HG03520 (cell line): ENCODE measurements around the gene GABPB1.
"Not testable (repeated sequence)": the region's sequence is repeated elsewhere in the genome, so short reads cannot be mapped to it uniquely, and the experiment has no call there.

Experiments
- ATAC-seq: cut with Tn5 transposase; IDR thresholded peaks from one replicate; pipeline ENCODE4 v1.9.1; 2021; ENCODE audit warnings: mild to moderate bottlenecking, moderate library complexity; ENCODE audit not compliant: unreplicated experiment

Gene GABPB1

GRCh38 chr15:50354838-50355618 is at the start of gene GABPB1:
TSS of gene GABPB1 (minus strand) at chr15:50355198. CDS start at chr15:50309798, 45,400 bp downstream.
- ATAC-seq, result peak; percentile 37

- not testable (repeated sequence) for ATAC-seq
Measured at GRCh38 chr15:50391561-50391960, 36.6 kb upstream of the GABPB1 start.

DNA sequence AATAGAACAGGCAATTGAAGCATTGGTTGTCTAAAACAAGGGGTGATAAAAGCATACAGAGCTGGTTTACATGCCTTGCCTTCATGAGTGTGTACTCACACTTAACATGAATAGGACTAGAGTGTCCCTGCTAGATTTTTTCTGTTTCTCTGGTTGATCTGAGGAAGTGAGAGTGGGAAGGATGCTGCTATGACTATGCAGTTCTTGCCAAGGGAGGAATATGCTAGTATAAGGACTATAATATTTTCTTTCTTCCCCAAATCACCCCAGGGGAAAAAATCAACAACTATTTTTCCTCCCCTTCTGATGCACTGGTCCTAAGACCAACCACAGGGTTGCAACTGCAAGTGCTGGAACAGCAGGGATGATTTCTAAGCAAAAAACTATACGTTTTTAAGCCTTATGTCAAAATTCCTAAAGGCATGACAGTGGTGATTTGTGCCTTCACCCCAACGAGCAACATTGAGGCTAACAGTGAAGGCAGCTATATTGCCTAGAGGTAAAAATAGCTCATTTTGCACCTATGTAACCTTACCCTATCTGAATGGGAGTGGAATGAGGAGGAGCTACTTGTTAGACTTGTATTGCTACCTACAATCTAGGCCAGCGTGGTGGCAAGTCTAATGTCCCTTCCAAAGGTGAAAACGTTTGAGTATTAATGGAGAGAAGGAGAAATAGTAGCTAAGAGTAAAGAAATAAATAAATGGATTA is 35.7 kb upstream of the GABPB1 start:
- ATAC-seq, result peak; percentile 80

GRCh38 chr15:50382408-50382807 is 27.4 kb upstream of the GABPB1 start:
- not testable (repeated sequence) for ATAC-seq

DNA sequence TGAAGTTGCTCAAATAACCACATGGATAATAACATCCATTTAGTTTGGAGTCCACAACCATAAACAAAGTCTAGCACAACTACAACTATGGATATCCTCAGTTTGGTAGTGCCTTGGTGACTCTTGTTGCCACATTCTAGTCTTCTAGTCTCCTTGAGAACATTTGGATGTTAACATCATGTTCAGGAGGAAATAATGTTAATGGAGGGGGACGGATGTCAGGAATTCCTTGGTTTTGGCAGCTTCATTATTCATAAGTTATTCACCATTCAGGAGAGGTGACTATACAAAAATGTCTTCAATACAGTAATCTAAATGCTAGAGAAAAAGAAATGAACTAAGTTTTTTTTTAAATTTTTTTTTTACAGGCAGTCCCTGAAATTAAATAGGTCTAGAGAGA is 26.4 kb upstream of the GABPB1 start:
- ATAC-seq, result no peak

DNA sequence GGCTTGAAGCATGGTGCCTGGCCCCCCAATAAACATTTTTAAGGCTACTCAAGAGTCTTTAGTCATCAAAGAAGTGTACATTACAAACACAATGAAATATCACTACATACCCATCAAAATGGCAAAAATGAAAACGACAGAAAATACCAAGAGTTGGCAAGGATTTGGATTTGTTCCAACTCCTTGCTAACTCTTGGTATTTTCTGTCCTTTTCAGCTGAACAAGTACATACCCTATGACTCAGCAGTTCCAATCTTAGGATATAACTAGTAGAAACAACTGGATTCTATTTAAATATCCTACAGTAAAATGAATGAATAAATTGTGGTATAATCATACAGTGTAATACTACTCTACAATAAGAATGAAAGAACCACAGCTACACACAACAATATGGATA is 25.1 kb upstream of the GABPB1 start:
- ATAC-seq, result no peak

DNA sequence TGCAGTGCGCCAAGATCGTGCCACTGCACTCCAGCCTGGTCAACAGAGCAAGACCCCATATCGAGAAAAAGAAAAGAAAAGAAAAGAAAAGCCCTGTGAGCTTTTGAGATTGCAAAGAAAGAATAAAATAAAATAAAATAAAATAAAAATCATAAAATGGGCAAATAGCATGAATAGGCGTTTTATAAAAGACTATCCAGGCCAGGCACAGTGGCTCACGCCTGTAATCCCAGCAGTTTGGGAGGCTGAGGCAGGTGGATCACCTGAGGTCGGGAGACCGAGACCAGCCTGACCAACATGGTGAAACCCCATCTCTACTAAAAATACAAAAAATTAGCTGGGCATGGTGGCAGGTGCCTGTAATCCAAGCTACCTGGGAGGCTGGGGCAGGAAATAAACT is 24.4 kb upstream of the GABPB1 start:
- not testable (repeated sequence) for ATAC-seq

DNA sequence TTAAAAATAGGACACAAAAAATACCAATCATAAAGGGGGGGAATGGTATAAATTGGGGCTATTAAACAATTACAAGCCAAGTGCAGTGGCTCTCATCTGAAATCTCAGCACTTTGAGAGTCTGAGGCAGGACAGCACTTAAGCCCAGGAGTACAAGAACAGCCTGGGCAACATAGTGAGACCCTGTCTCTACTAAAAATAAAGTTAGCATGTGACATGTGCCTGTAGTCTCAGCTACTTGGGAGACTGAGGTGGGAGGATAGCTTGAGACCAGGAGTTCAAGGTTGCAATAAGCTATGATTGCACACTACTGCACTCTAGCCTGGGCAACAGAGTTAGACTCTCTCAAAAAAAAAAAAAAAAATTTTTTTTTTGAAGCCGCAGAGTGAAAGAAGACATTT is 23.8 kb upstream of the GABPB1 start:
- no peak for ATAC-seq

GRCh38 chr15:50377867-50378751 is 23.1 kb upstream of the GABPB1 start:
- ATAC-seq, result peak; percentile 97

GRCh38 chr15:50369564-50369963 is 14.6 kb upstream of the GABPB1 start:
- not testable (repeated sequence) for ATAC-seq

GRCh38 chr15:50365971-50366370 is 11.0 kb upstream of the GABPB1 start:
- ATAC-seq, result no peak

- ATAC-seq, result no peak
Measured at GRCh38 chr15:50365570-50365969, 10.6 kb upstream of the GABPB1 start.

DNA sequence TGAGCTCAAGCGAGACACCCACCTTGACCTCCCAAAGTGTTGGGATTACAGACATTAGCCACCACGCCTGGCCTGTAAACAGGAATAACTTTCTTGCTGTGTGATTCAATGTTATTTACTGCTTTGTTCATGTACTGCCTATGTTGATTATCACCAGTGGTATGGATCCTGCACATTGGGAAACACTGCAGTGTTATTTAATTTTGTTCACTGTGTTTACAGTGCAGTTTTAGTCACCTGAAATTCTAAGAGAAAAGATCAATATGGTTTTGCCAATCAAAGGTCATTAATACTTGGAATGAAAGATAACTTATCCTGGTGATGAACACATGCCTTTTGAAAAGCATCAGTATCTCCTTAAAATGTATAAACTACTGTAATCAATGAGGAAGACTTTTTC is 8.6 kb upstream of the GABPB1 start:
- no peak for ATAC-seq

- no peak for ATAC-seq
Measured at GRCh38 chr15:50361756-50362155, 6.8 kb upstream of the GABPB1 start.

GRCh38 chr15:50358845-50359244 is 3.8 kb upstream of the GABPB1 start:
- no peak for ATAC-seq

DNA sequence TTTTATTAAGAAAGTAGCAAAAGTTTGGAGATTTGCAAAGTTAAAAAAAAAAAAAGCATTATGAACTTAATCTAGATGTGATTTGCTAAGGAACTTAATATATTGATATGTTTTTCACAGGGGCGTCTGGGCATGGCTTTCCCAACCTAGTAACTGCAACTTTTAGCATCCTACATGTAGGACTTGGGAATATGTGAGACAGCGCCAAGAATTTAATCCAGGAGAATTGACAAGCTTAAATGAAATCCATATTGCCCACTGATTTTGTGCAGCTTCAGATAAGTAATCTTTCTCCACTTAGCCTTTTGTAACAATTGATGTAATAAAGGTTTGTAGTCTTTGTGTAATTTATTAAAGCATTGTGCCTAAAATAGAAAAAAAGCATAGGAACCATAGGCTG is 982 bp upstream of the GABPB1 start:
- ATAC-seq, result no peak

DNA sequence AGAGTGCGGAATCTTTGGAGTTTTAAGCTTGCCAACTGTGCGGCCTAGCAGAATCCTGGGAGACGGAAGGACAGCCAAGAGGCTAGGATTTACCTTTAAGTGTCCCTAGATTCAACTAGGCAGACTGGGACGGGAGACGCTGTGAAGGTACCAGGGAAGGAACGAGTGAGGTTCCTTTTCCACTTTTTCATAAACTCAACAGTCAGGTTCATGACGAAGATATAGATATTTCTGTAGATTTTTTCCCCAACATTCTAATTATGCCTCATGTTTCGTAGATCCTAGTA is 564 bp upstream of the GABPB1 start:
- ATAC-seq, result no peak

DNA sequence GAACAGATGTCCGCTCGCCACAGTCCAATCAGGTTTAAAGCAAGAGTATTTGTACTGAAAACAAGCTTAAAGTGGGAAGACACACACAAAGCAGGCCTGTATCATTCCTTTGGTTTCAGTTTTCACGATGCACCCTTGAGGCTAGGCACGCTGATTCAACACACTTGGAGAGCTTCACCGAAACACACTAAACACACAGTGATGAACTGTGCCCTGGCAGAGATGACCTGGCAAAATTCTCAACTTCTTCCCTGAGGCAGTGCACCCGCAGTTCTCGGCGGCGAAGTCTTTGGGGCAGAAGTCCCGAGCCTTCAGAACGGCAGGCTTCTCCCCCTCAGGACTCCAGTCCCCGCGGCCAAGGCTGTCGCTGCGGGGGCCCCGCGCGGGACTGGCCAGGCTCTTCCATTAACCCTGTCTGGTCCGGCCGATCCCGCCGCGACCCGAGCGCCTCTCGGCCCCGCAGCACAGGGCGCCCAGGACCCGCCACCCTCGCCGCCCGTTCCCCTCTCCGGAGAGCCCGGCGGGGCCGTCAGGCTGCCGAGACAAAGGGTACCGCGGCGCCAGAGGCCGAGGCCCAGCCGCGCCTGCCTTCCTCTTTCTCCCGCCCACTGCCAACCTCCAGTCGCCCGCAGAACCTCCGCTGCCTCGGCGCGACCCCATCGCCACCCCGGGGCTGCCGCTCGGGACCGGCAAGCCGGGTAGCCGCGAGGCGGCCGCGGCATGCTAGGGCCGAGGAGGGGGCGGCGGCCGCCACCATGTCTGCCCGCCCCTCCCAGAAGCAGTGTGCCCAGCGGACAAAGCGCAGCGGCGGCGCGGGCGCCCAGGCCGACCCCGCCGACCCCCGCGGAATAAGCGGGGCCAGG is 792 bp downstream of the GABPB1 start:
- ATAC-seq, result peak; percentile 27

DNA sequence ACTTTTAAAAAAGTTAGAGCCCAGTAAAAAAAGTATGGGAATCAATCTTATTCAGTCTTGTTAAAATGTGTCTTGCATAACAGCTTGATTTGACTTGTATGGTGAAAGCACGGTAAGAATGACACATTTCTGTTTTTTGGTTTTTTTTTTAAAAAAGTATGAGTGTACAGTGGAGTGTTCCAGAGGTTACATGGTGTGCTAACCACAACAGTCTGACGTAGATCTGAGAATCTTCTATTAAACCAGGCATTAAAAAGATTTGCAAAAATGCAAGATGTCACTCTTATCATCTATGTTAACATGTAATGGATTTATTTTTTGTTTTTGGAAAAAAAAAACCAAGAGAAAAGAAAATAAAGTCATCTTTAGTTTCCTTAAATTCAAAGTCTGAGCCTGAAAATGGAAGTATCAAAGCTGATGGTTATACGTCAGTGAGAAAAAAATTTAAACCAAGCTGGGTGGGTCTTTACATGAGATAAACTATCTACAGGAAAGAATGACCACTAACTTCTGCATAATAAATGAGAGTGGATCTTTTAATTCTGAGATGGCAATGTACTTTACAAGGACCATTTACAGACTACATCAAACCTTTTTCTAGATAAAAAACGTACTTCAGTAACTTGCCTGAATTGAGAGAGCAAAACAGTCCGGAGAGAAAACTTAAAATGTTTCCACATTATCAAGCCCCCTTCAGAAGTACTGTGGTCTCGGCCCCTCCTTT is 1.6 kb downstream of the GABPB1 start:
- ATAC-seq, result peak; percentile 24

DNA sequence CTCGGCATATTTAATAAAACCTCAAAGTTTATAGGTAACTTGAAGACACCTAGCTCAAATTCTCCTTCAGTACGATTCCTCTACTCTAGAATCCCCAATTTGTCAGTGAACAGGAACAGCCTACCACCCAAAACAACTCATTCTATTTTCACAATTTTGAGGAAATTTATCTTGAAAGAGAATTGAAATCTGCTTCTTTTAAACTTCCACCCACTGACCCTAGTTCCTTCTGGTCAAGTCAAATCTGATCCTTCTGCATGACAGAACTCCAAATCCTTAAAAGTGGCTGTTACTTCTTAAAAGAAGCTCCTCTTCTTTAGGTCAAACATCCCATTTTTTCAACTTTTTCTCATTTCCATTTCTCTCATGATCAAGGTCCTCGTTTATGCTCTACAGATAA is 4.4 kb downstream of the GABPB1 start:
- ATAC-seq, result no peak
